Common myeloid progenitor, CD34-positive (primary cell): ENCODE results near the gene PRM3. TPM values are rescaled to one million over a fixed set of nuclear protein-coding genes. Genes with fewer than 3 reads are reported as not detected.
A peak's percentile ranks its signal among the peaks of the same experiment; 100 is the strongest.

Experiments used
- CTCF ChIA-PET: fragments of 350-600 bp; sonication (Branson Sonifier 250); formaldehyde crosslinking; loops from one replicate; lab custom pipeline; 2021; ENCODE audit warnings: antibody characterized with exemption; lab: Charles Lee
- POLR2A ChIA-PET: fragments of 350-600 bp; sonication (Branson Sonifier 250); formaldehyde crosslinking; loops from one replicate; lab custom pipeline; 2021; ENCODE audit warnings: antibody characterized with exemption; lab: Charles Lee
- DNase-seq, 3 donors: peaks; one replicate each; pipeline versions ENCODE4 v3.0.0 to v3.0.0-alpha.2; 2013
- H3K27ac ChIP-seq, 2 experiments: 1 replicate in 1 of 2; 2 replicates in 1 of 2; pipeline ENCODE4 v1.7.0; 2013; ENCODE audit warnings: inconsistent platforms in 2 of 2, low read length in 2 of 2, mild to moderate bottlenecking in 2 of 2, low read depth in 1 of 2, moderate library complexity in 1 of 2; ENCODE audit not compliant: severe bottlenecking in 2 of 2, insufficient read depth in 1 of 2, poor library complexity in 1 of 2
- H3K27me3 ChIP-seq, 5 experiments: replicated peaks in 2 of 5; 1 replicate in 3 of 5; 2 replicates in 2 of 5; pipeline versions ENCODE4 v1.6.1 to v1.7.0; 2013; ENCODE audit warnings: low read length in 4 of 5, mild to moderate bottlenecking in 2 of 5, moderate library complexity in 2 of 5, inconsistent platforms in 1 of 5; ENCODE audit not compliant: insufficient read depth in 5 of 5, control insufficient read depth in 4 of 5
- H3K36me3 ChIP-seq, 4 experiments: 1 replicate in 2 of 4; 2 replicates in 2 of 4; pipeline versions ENCODE4 v1.6.1 to v1.7.0; 2013; ENCODE audit warnings: low read length in 3 of 4, control low read depth in 1 of 4, mild to moderate bottlenecking in 1 of 4; ENCODE audit not compliant: control insufficient read depth in 4 of 4, insufficient read depth in 4 of 4
- H3K4me1 ChIP-seq, 4 experiments: 1 replicate in 3 of 4; 2 replicates in 1 of 4; pipeline versions ENCODE4 v1.6.1 to v1.7.1; 2013; ENCODE audit warnings: low read length in 3 of 4, mild to moderate bottlenecking in 3 of 4, control low read depth in 1 of 4, inconsistent platforms in 1 of 4, moderate library complexity in 1 of 4; ENCODE audit not compliant: control insufficient read depth in 4 of 4, insufficient read depth in 4 of 4; ENCODE audit errors: control extremely low read depth in 1 of 4
- H3K4me3 ChIP-seq, 7 experiments: 1 replicate in 4 of 7; 2 replicates in 3 of 7; pipeline versions ENCODE4 v1.5.1 to v1.7.0; 2013; ENCODE audit warnings: mild to moderate bottlenecking in 7 of 7, low read length in 6 of 7, moderate library complexity in 6 of 7, inconsistent platforms in 2 of 7, low read depth in 2 of 7, control low read depth in 1 of 7; ENCODE audit not compliant: insufficient read depth in 4 of 7, control insufficient read depth in 1 of 7; ENCODE audit errors: extremely low read depth in 1 of 7
- H3K9me3 ChIP-seq, 5 experiments: 1 replicate in 4 of 5; 2 replicates in 1 of 5; pipeline versions ENCODE4 v1.6.1 to v1.7.1; 2013; ENCODE audit warnings: low read length in 4 of 5, mild to moderate bottlenecking in 2 of 5, inconsistent platforms in 1 of 5, low read depth in 1 of 5, moderate library complexity in 1 of 5; ENCODE audit not compliant: control insufficient read depth in 4 of 5, insufficient read depth in 2 of 5; ENCODE audit errors: control extremely low read depth in 1 of 5
- WGBS: methylation state at CpG from one replicate; pipeline ENCODE4 v1.1.5; 2013; ENCODE audit not compliant: insufficient coverage; 5-methylcytosine and 5-hydroxymethylcytosine counted together
- polyA plus RNA-seq: library from polyadenylated mRNA; unstranded; fragments of 120-200 nt; gene quantifications from one replicate; pipeline ENCODE4 v1.2.1, GENCODE V29; 2013

Gene PRM3
- not detected for polyA plus RNA-seq

GRCh38 chr16:11272921-11273720, at the start of gene PRM3:
Gene PRM3, minus strand, starts transcription at chr16:11273629. Its CDS starts 34 bp downstream, at chr16:11273595.
- Histone ChIP-seq H3K4me1 (no peaks in the 10 kb centered on the region), H3K4me3 (no peak within 1 kb of the TSS), H3K27ac (no peak within 1 kb of the TSS), H3K36me3 (no peaks in the 10 kb centered on the region), H3K27me3 (no peaks in the 10 kb centered on the region), H3K9me3 (no peaks in the 10 kb centered on the region)
- ChIA-PET POLR2A (interaction anchor here (0.6 to 1.0 kb wide), 2 partner anchors 12 to 188 kb away, joined by 3 read pairs; no protein-coding TSS in a partner anchor), CTCF (interaction anchor here (0.7 to 2.3 kb wide), 4 partner anchors 11 to 1458 kb away, joined by 3 to 13 read pairs (median 3); no protein-coding TSS in a partner anchor)
- no peak for DNase-seq
- WGBS, result 89% methylated on average over 26 of the region's 30 CpGs

GRCh38 chr16:11322823-11323222, 49.4 kb upstream of the PRM3 start:
- WGBS, result 100% methylated on average over 2 of the region's 3 CpGs
- Histone ChIP-seq H3K27ac (no peak overlapping the region), H3K4me1 (peaks cover 0 to 16% (median 15%) of the 10 kb centered on the region in 4 experiments), H3K9me3 (no peaks in the 10 kb centered on the region), H3K27me3 (no peaks in the 10 kb centered on the region), H3K36me3 (no peaks in the 10 kb centered on the region), H3K4me3 (no peak overlapping the region)
- ChIA-PET POLR2A (no interaction called here), CTCF (interaction anchor here (1.3 kb wide), 1 partner anchor 32 kb away, joined by 4 read pairs; no protein-coding TSS in a partner anchor)
- no peak for DNase-seq

- Histone ChIP-seq H3K27me3 (no peaks in the 10 kb centered on the region), H3K36me3 (no peaks in the 10 kb centered on the region), H3K27ac (no peak overlapping the region), H3K9me3 (no peaks in the 10 kb centered on the region), H3K4me3 (no peak overlapping the region), H3K4me1 (peaks cover 0 to 14% (median 14%) of the 10 kb centered on the region in 4 experiments)
- ChIA-PET POLR2A (no interaction called here), CTCF (no interaction called here)
- WGBS, result 51% methylated on average over 5 of the region's 5 CpGs
- no peak for DNase-seq
Measured at GRCh38 chr16:11321662-11322061, 48.2 kb upstream of the PRM3 start.

GRCh38 chr16:11320170-11320569, 46.7 kb upstream of the PRM3 start:
- Histone ChIP-seq H3K4me3 (no peak overlapping the region), H3K36me3 (no peaks in the 10 kb centered on the region), H3K9me3 (no peaks in the 10 kb centered on the region), H3K27ac (no peak overlapping the region), H3K27me3 (no peaks in the 10 kb centered on the region), H3K4me1 (peaks cover 0 to 5% (median 3%) of the 10 kb centered on the region in 4 experiments)
- CTCF ChIA-PET, result interaction anchor here (1.1 kb wide), 1 partner anchor 9 kb away, joined by 3 read pairs; no protein-coding TSS in a partner anchor
- WGBS, result 97% methylated on average over 9 of the region's 10 CpGs
- POLR2A ChIA-PET, result no interaction called here
- DNase-seq, result no peak

GRCh38 chr16:11319529-11320146, 46.2 kb upstream of the PRM3 start:
- Histone ChIP-seq H3K9me3 (no peaks in the 10 kb centered on the region), H3K4me3 (no peak overlapping the region), H3K27me3 (no peaks in the 10 kb centered on the region), H3K36me3 (no peaks in the 10 kb centered on the region), H3K27ac (no peak overlapping the region), H3K4me1 (no peaks in the 10 kb centered on the region)
- WGBS, result 89% methylated on average over 7 of the region's 8 CpGs
- POLR2A ChIA-PET, result no interaction called here
- CTCF ChIA-PET, result no interaction called here
- peak in 2 of 3 donors; percentile 40 to 55 for DNase-seq

GRCh38 chr16:11318817-11319216, 45.4 kb upstream of the PRM3 start:
- ChIA-PET POLR2A (no interaction called here), CTCF (interaction anchor here (1.4 kb wide), 1 partner anchor 21 kb away, joined by 5 read pairs; no protein-coding TSS in a partner anchor)
- H3K4me3 ChIP-seq, result no peak overlapping the region
- no peaks in the 10 kb centered on the region for H3K4me1 ChIP-seq
- 100% methylated on average over 4 of the region's 8 CpGs for WGBS
- no peaks in the 10 kb centered on the region for H3K9me3 ChIP-seq
- H3K27me3 ChIP-seq, result no peaks in the 10 kb centered on the region
- no peaks in the 10 kb centered on the region for H3K36me3 ChIP-seq
- DNase-seq, result no peak
- H3K27ac ChIP-seq, result no peak overlapping the region
